ENCODE data around the gene NELFE. TPM values are rescaled to one million over a fixed set of nuclear protein-coding genes. Genes with fewer than 3 reads are reported as not detected.

Gene NELFE
- total RNA-seq, 1 donor from 2014 or later = 129 TPM

GRCh38 chr6:31966506-31966905 is 7.7 kb upstream of the NELFE start:
- no peak overlapping the region for H3K27ac ChIP-seq
- no peaks in the 10 kb centered on the region for H3K36me3 ChIP-seq
- TF ChIP-seq EZH2phosphoT487 (IDR thresholded peaks at IDR 0.05) (no peak), EZH2 (IDR thresholded peaks at IDR 0.05) (no peak), CTCF (IDR thresholded peaks at IDR 0.05) (no peak)
- H3K9me3 ChIP-seq (ENCODE audit: low read depth) = no peaks in the 10 kb centered on the region
- Mint-ChIP-seq H3K27ac (no peak overlapping the region), H3K4me3 (no peak overlapping the region), H3K4me1 (peaks cover 7% of the 10 kb centered on the region), H3K36me3 (peaks cover 41% of the 10 kb centered on the region), H3K9me3 (no peaks in the 10 kb centered on the region), H3K27me3 (ENCODE audit: insufficient read depth, low read depth) (peaks cover 5% of the 10 kb centered on the region)
- no peaks in the 10 kb centered on the region for H4K20me1 ChIP-seq (ENCODE audit: low read depth)
- no peak overlapping the region for H2AFZ ChIP-seq (replicated peaks)
- H3K27me3 ChIP-seq = no peaks in the 10 kb centered on the region
- H3K79me2 ChIP-seq (ENCODE audit: low read depth) = peaks cover 8% of the 10 kb centered on the region
- peaks cover 12% of the 10 kb centered on the region for H3F3A ChIP-seq (ENCODE audit: low read depth)
- no peak overlapping the region for H3K4me3 ChIP-seq
- H3K9ac ChIP-seq = no peak overlapping the region
- no peak overlapping the region for H3K4me2 ChIP-seq
- peaks cover 6% of the 10 kb centered on the region for H3K4me1 ChIP-seq
- DNase-seq (ENCODE audit: low spot score) = no peak

GRCh38 chr6:31965700-31966099 is 6.9 kb upstream of the NELFE start:
- Histone ChIP-seq H2AFZ (replicated peaks) (no peak overlapping the region), H3K9me3 (ENCODE audit: low read depth) (no peaks in the 10 kb centered on the region), H3F3A (ENCODE audit: low read depth) (peaks cover 4% of the 10 kb centered on the region), H3K4me1 (no peaks in the 10 kb centered on the region), H3K27me3 (no peaks in the 10 kb centered on the region), H3K4me2 (no peak overlapping the region), H3K36me3 (no peaks in the 10 kb centered on the region), H3K4me3 (no peak overlapping the region), H3K27ac (no peak overlapping the region), H3K79me2 (ENCODE audit: low read depth) (no peaks in the 10 kb centered on the region), H3K9ac (no peak overlapping the region), H4K20me1 (ENCODE audit: low read depth) (no peaks in the 10 kb centered on the region)
- Mint-ChIP-seq H3K9me3 (no peaks in the 10 kb centered on the region), H3K4me1 (peaks cover 9% of the 10 kb centered on the region), H3K27ac (no peak overlapping the region), H3K4me3 (no peak overlapping the region), H3K36me3 (peaks cover 41% of the 10 kb centered on the region), H3K27me3 (ENCODE audit: insufficient read depth, low read depth) (peaks cover 3% of the 10 kb centered on the region)
- no peak for DNase-seq (ENCODE audit: low spot score)
- no peak for TF ChIP-seq CTCF (IDR thresholded peaks at IDR 0.05)
- TF ChIP-seq EZH2 (IDR thresholded peaks at IDR 0.05) = no peak
- no peak for TF ChIP-seq EZH2phosphoT487 (IDR thresholded peaks at IDR 0.05)

GRCh38 chr6:31963921-31964320 is 5.2 kb upstream of the NELFE start:
- peaks cover 5% of the 10 kb centered on the region for H3K4me1 ChIP-seq
- TF ChIP-seq EZH2 (IDR thresholded peaks at IDR 0.05) (no peak), CTCF (IDR thresholded peaks at IDR 0.05) (no peak), EZH2phosphoT487 (IDR thresholded peaks at IDR 0.05) (no peak)
- Mint-ChIP-seq H3K4me1 (peaks cover 13% of the 10 kb centered on the region), H3K27me3 (ENCODE audit: insufficient read depth, low read depth) (no peaks in the 10 kb centered on the region), H3K4me3 (no peak overlapping the region), H3K36me3 (peaks cover 32% of the 10 kb centered on the region), H3K9me3 (no peaks in the 10 kb centered on the region), H3K27ac (no peak overlapping the region)
- no peaks in the 10 kb centered on the region for H3K9me3 ChIP-seq (ENCODE audit: low read depth)
- no peak for DNase-seq (ENCODE audit: low spot score)
- H2AFZ ChIP-seq (replicated peaks) = no peak overlapping the region
- no peak overlapping the region for H3K4me2 ChIP-seq
- no peaks in the 10 kb centered on the region for H3K36me3 ChIP-seq
- no peaks in the 10 kb centered on the region for H3K27me3 ChIP-seq
- H3K79me2 ChIP-seq (ENCODE audit: low read depth) = peaks cover 16% of the 10 kb centered on the region
- H3K9ac ChIP-seq = no peak overlapping the region
- H4K20me1 ChIP-seq (ENCODE audit: low read depth) = no peaks in the 10 kb centered on the region
- no peak overlapping the region for H3K4me3 ChIP-seq
- H3K27ac ChIP-seq = no peak overlapping the region
- H3F3A ChIP-seq (ENCODE audit: low read depth) = no peaks in the 10 kb centered on the region

All from neural progenitor cell (in vitro differentiated cells).